Activated CD8-positive, alpha-beta memory T cell treated with anti-CD3 and anti-CD28 coated beads, Interleukin-2, amount 10 ng/mL, durations not matched to agents 7 days and 5 days (primary cell): ENCODE data around the gene GTPBP2. TPM values are rescaled to one million over a fixed set of nuclear protein-coding genes. Genes with fewer than 3 reads are reported as not detected.
"Not testable (repeated sequence)": the region's sequence is repeated elsewhere in the genome, so short reads cannot be mapped to it uniquely, and the experiment has no call there.

Experiments
- ATAC-seq: fragments of 150-1000 bp; cut with Tn5 transposase; one replicate; pipeline ENCODE4 v1.10.0; 2021; ENCODE audit warnings: moderate library complexity
- CTCF ChIA-PET: fragments of 350-600 bp; sonication (Branson Sonifier 250); formaldehyde crosslinking; loops from one replicate; lab custom pipeline; 2021; ENCODE audit warnings: antibody characterized with exemption; lab: Charles Lee
- DNase-seq: peaks from one replicate; pipeline ENCODE4 v3.0.0-alpha.2; 2020
- H3K27ac Mint-ChIP-seq: one replicate; pipeline ENCODE4 v1.8.0; 2021; ENCODE audit warnings: mild to moderate bottlenecking, mixed read lengths
- H3K27me3 Mint-ChIP-seq: one replicate; pipeline ENCODE4 v1.8.0; 2021; ENCODE audit warnings: mixed read lengths
- H3K36me3 Mint-ChIP-seq: one replicate; pipeline ENCODE4 v1.8.0; 2021; ENCODE audit warnings: mild to moderate bottlenecking, mixed read lengths
- H3K4me1 Mint-ChIP-seq: one replicate; pipeline ENCODE4 v1.8.0; 2021; ENCODE audit warnings: mixed read lengths
- H3K4me3 Mint-ChIP-seq: one replicate; pipeline ENCODE4 v1.8.0; 2021; ENCODE audit warnings: mild to moderate bottlenecking, moderate library complexity, mixed read lengths
- H3K9me3 Mint-ChIP-seq: one replicate; pipeline ENCODE4 v1.8.0; 2022; ENCODE audit warnings: low read depth, mixed read lengths
- total RNA-seq, 2 experiments: library from RNA; stranded (reverse); gene quantifications; one replicate each; pipeline ENCODE4 v1.2.3, GENCODE V29; 2021

Gene GTPBP2
- total RNA-seq, 2 experiments from 2014 or later = 117 to 130 TPM

- Mint-ChIP-seq H3K9me3 (no peaks in the 10 kb centered on the region), H3K27me3 (no peaks in the 10 kb centered on the region), H3K27ac (no peak overlapping the region), H3K36me3 (peaks cover 5% of the 10 kb centered on the region), H3K4me1 (peaks cover 9% of the 10 kb centered on the region), H3K4me3 (peak overlapping the region; percentile 63)
- CTCF ChIA-PET = interaction anchor here (0.9 to 5.8 kb wide), 4 partner anchors 9 to 483 kb away, joined by 3 to 34 read pairs (median 4); partner anchors contain the start of gene MAD2L1BP
- no peak for DNase-seq
- peak; percentile 22 for ATAC-seq
Measured at GRCh38 chr6:43645613-43645964, 16.5 kb upstream of the GTPBP2 start.

- CTCF ChIA-PET = interaction anchor here (0.9 to 5.8 kb wide), 4 partner anchors 8 to 484 kb away, joined by 3 to 34 read pairs (median 4); partner anchors contain the start of gene MAD2L1BP
- peak; percentile 76 for DNase-seq
- Mint-ChIP-seq H3K4me1 (peaks cover 14% of the 10 kb centered on the region), H3K36me3 (peaks cover 10% of the 10 kb centered on the region), H3K9me3 (no peaks in the 10 kb centered on the region), H3K27ac (no peak within 1 kb of the TSS), H3K27me3 (no peaks in the 10 kb centered on the region), H3K4me3 (peak within 1 kb of the TSS; percentile 63)
- ATAC-seq = peak; percentile 91
Measured at GRCh38 chr6:43644940-43645612, 16.0 kb upstream of the GTPBP2 start, which contains the start of gene RSPH9. Gene RSPH9 (plus strand): TSS chr6:43645036. CDS start chr6:43645099, 63 bp downstream.

- DNase-seq (no peak), ATAC-seq (no peak)
- Mint-ChIP-seq H3K36me3 (peaks cover 40% of the 10 kb centered on the region), H3K27ac (no peak overlapping the region), H3K27me3 (no peaks in the 10 kb centered on the region), H3K9me3 (no peaks in the 10 kb centered on the region), H3K4me3 (no peak overlapping the region), H3K4me1 (peaks cover 44% of the 10 kb centered on the region)
- CTCF ChIA-PET = no interaction called here
Measured at GRCh38 chr6:43639984-43640800, 11.1 kb upstream of the GTPBP2 start.

- ATAC-seq (peak; percentile 13), DNase-seq (no peak)
- Mint-ChIP-seq H3K4me3 (peak overlapping the region; percentile 96), H3K36me3 (peaks cover 38% of the 10 kb centered on the region), H3K9me3 (no peaks in the 10 kb centered on the region), H3K4me1 (peaks cover 50% of the 10 kb centered on the region), H3K27ac (peak overlapping the region; percentile 94), H3K27me3 (no peaks in the 10 kb centered on the region)
- CTCF ChIA-PET = interaction anchor here (0.7 to 1.4 kb wide), 3 partner anchors 9 to 32 kb away, joined by 3 to 5 read pairs (median 4); no protein-coding TSS in a partner anchor
Measured at GRCh38 chr6:43636308-43636659, 7.2 kb upstream of the GTPBP2 start.

- CTCF ChIA-PET = interaction anchor here (1.1 to 1.4 kb wide), 3 partner anchors 10 to 32 kb away, joined by 3 to 5 read pairs (median 4); no protein-coding TSS in a partner anchor
- Mint-ChIP-seq H3K27ac (peak within 1 kb of the TSS; percentile 94), H3K9me3 (no peaks in the 10 kb centered on the region), H3K4me3 (peak within 1 kb of the TSS; percentile 96), H3K4me1 (peaks cover 55% of the 10 kb centered on the region), H3K36me3 (peaks cover 37% of the 10 kb centered on the region), H3K27me3 (no peaks in the 10 kb centered on the region)
- peak; percentile 86 for ATAC-seq
- DNase-seq = peak; percentile 92
Measured at GRCh38 chr6:43635387-43636307, 6.6 kb upstream of the GTPBP2 start, which contains the start of gene MAD2L1BP. Gene MAD2L1BP (plus strand): TSS chr6:43635840. CDS start chr6:43635876, 36 bp downstream.

GRCh38 chr6:43634702-43635303 lies 5.7 kb upstream of the GTPBP2 start:
- no peaks in the 10 kb centered on the region for H3K9me3 Mint-ChIP-seq
- H3K27me3 Mint-ChIP-seq = no peaks in the 10 kb centered on the region
- H3K4me3 Mint-ChIP-seq = peak overlapping the region; percentile 96
- DNase-seq (no peak), ATAC-seq (no peak)
- H3K36me3 Mint-ChIP-seq = peaks cover 31% of the 10 kb centered on the region
- peaks cover 53% of the 10 kb centered on the region for H3K4me1 Mint-ChIP-seq
- H3K27ac Mint-ChIP-seq = peak overlapping the region; percentile 94
- CTCF ChIA-PET = interaction anchor here (1.1 to 1.3 kb wide), 2 partner anchors 11 to 33 kb away, joined by 3 to 5 read pairs; no protein-coding TSS in a partner anchor

GRCh38 chr6:43633002-43633401 lies 3.9 kb upstream of the GTPBP2 start:
- H3K4me1 Mint-ChIP-seq = peaks cover 47% of the 10 kb centered on the region
- ATAC-seq, H3K9me3 Mint-ChIP-seq, H3K27me3 Mint-ChIP-seq, H3K27ac Mint-ChIP-seq, CTCF ChIA-PET, H3K4me3 Mint-ChIP-seq, DNase-seq: not testable (repeated sequence)
- H3K36me3 Mint-ChIP-seq = peaks cover 22% of the 10 kb centered on the region

- Mint-ChIP-seq H3K9me3 (no peaks in the 10 kb centered on the region), H3K4me1 (peaks cover 50% of the 10 kb centered on the region), H3K36me3 (peaks cover 23% of the 10 kb centered on the region), H3K27ac (peak overlapping the region; percentile 99), H3K27me3 (no peaks in the 10 kb centered on the region), H3K4me3 (peak overlapping the region; percentile 46)
- ATAC-seq (no peak), DNase-seq (no peak)
- CTCF ChIA-PET = interaction anchor here (0.9 kb wide), 1 partner anchor 35 kb away, joined by 3 read pairs; no protein-coding TSS in a partner anchor
Measured at GRCh38 chr6:43630980-43631619, 2.0 kb upstream of the GTPBP2 start.

- Mint-ChIP-seq H3K36me3 (peaks cover 29% of the 10 kb centered on the region), H3K4me1 (peaks cover 46% of the 10 kb centered on the region), H3K27ac (peak overlapping the region; percentile 99)
Measured at GRCh38 chr6:43629505-43630300, 639 bp upstream of the GTPBP2 start.

GRCh38 chr6:43628393-43629103 lies 516 bp downstream of the GTPBP2 start:
- Mint-ChIP-seq H3K4me1 (peaks cover 43% of the 10 kb centered on the region), H3K4me3 (peak overlapping the region; percentile 100), H3K36me3 (peaks cover 35% of the 10 kb centered on the region), H3K9me3 (no peaks in the 10 kb centered on the region), H3K27me3 (no peaks in the 10 kb centered on the region), H3K27ac (peak overlapping the region; percentile 99)
- ATAC-seq = peak; percentile 28
- CTCF ChIA-PET = interaction anchor here (0.8 to 1.7 kb wide), 5 partner anchors 34 to 623 kb away, joined by 3 to 5 read pairs (median 3); partner anchors contain the start of gene DNPH1
- peak; percentile 81 for DNase-seq

More at GRCh38 chr6:43629505-43630300, 639 bp upstream of the GTPBP2 start:
- Mint-ChIP-seq H3K9me3 (no peaks in the 10 kb centered on the region), H3K4me3 (peak overlapping the region; percentile 100), H3K27me3 (no peaks in the 10 kb centered on the region)
- CTCF ChIA-PET = interaction anchor here (0.6 to 1.7 kb wide), 11 partner anchors 10 to 622 kb away, joined by 3 to 8 read pairs (median 3); partner anchors contain the start of genes DNPH1 and VEGFA
- DNase-seq = peak; percentile 97
- peak; percentile 75 for ATAC-seq
